ENCODE measurements around the gene ZIC5. TPM values are rescaled to one million over a fixed set of nuclear protein-coding genes. Genes with fewer than 3 reads are reported as not detected.

ZIC5 gene
- total and polyA plus RNA-seq, 9 of the 15 experiments (the other 6 are each of a cell fraction or from before 2014, with no cell fraction given) = 0.57 to 2.0 (median 1.1) TPM

DNA sequence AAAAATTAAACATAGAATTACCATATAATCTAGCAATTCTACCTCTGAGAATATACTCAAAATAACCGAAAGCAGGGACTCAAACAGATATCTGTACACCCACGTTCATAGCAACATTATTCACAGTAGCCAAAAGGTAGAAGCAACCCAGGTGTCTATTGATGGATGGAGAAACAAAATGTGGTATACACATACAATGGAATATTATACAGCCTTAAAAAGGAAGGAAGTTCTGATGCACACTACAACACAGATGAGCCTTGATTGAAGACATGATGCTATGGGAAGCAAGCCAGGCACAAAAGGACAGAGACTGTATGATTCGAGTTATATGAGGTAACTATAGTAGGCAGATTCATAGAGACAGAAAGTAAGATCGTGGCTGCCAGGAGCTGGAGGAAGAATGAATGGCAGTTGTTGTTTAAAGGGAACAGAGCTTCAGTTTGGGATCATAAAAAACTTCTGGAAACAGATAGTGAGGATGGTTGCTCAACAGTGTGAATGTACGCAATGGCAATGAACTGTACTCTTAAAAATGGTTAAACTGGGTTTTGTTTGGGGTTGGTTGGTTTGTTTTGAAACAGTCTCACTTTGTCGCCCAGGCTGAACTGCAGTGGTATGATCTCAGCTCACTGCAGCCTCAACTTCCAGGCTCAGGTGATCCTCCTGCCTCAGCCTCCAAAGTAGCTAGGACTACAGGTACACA lies 47.5 kb downstream of the ZIC5 start:
- no peak overlapping the region for H3K27ac ChIP-seq (ENCODE audit: extremely low read depth, low read depth, low read length)
- H3K9me3 ChIP-seq (replicated peaks; ENCODE audit: control insufficient read depth, insufficient read depth, low read depth, low read length) = no peaks in the 10 kb centered on the region
- H3K4me3 ChIP-seq = no peak overlapping the region
- H3K36me3 ChIP-seq (ENCODE audit: control insufficient read depth, insufficient read depth, low read length) = no peaks in the 10 kb centered on the region
- POLR2A ChIA-PET = interaction anchor here (0.6 kb wide), 1 partner anchor 39 kb away, joined by 4 read pairs; no protein-coding TSS in a partner anchor
- no peak overlapping the region for H3K9ac ChIP-seq (ENCODE audit: insufficient read depth in 1 of 2, low read depth in 2 of 2, low read length in 2 of 2)
- BruUV-seq (replicated peaks) = no TSS peak
- intact Hi-C loops (cut with micrococcal nuclease) = no loop called here
- H3K4me2 ChIP-seq (ENCODE audit: insufficient read depth, low read length) = no peak overlapping the region
- 6% methylated on average over 6 of the region's 6 CpGs for WGBS (ENCODE audit: insufficient coverage, low coverage, missing lambda C conversion rate)
- no peaks in the 10 kb centered on the region for H3K79me2 ChIP-seq (ENCODE audit: control insufficient read depth, insufficient read depth, low read length)
- FAIRE-seq = no peak
- H3K9me1 ChIP-seq (ENCODE audit: control insufficient read depth, insufficient read depth, low read length) = no peaks in the 10 kb centered on the region
- no peaks in the 10 kb centered on the region for H4K20me1 ChIP-seq (replicated peaks; ENCODE audit: control insufficient read depth, insufficient read depth, low read length)
- in situ Hi-C loops (cut with MboI) = no loop called here
- CTCF ChIA-PET (ENCODE audit: low intra/inter-chr PET ratio) = no interaction called here
- H2AFZ ChIP-seq (ENCODE audit: low read depth, low read length) = no peak overlapping the region
- ATAC-seq = no peak
- H3K27me3 ChIP-seq (ENCODE audit: control insufficient read depth in 2 of 2, insufficient read depth in 2 of 2, low read length in 2 of 2) = peaks cover 8 to 31% of the 10 kb centered on the region in 2 experiments
- TF ChIP-seq ZNF146 (CRISPR knock-in tag; IDR thresholded peaks at IDR 0.05; ENCODE audit: unreplicated experiment) = peak; percentile 63
- no peak for TF ChIP-seq RBM17 (IDR thresholded peaks at IDR 0.05; ENCODE audit: borderline replicate concordance, low read depth, low read length)
- no peak for TF ChIP-seq RFX5 (IDR thresholded peaks at IDR 0.05; ENCODE audit: low read depth, low read length)
- TF ChIP-seq RBM25 (IDR thresholded peaks at IDR 0.05; ENCODE audit: low read depth, low read length, severe bottlenecking) = peak; percentile 41
- TF ChIP-seq, protein P1, sequence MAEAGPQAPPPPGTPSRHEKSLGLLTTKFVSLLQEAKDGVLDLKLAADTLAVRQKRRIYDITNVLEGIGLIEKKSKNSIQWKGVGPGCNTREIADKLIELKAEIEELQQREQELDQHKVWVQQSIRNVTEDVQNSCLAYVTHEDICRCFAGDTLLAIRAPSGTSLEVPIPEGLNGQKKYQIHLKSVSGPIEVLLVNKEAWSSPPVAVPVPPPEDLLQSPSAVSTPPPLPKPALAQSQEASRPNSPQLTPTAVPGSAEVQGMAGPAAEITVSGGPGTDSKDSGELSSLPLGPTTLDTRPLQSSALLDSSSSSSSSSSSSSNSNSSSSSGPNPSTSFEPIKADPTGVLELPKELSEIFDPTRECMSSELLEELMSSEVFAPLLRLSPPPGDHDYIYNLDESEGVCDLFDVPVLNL (CRISPR knock-in tag; IDR thresholded peaks at IDR 0.05; ENCODE audit: low read depth) = no peak
- DNase-seq (ENCODE audit: extremely low read depth in 1 of 4, low spot score in 3 of 4) = no peak
- H3K4me1 ChIP-seq (replicated peaks in 1 of 2; ENCODE audit: control insufficient read depth in 2 of 2, insufficient read depth in 2 of 2, low read length in 2 of 2) = no peaks in the 10 kb centered on the region

Data from K562 (cell line).